Stimulated activated CD4-positive, alpha-beta T cell treated with anti-CD3 and anti-CD28 coated beads, Interleukin-12 subunit alpha, Interleukin-12 subunit beta, amount 100 ng/mL, for 48 hours (primary cell): Measurements from ENCODE around the gene SIRT7.
"Not testable (repeated sequence)": the region's sequence is repeated elsewhere in the genome, so short reads cannot be mapped to it uniquely, and the experiment has no call there.

Experiments
- DNase-seq, 3 donors: peaks; one replicate each; pipeline ENCODE4 v3.0.0-alpha.2; 2020; ENCODE audit warnings: low read depth in 2 of 3, low spot score in 1 of 3

The SIRT7 gene

GRCh38 chr17:81955058-81955681, 37.2 kb upstream of the SIRT7 start:
- no peak for DNase-seq

GRCh38 chr17:81954131-81955057, 36.4 kb upstream of the SIRT7 start:
- no peak for DNase-seq

GRCh38 chr17:81953443-81953842, 35.5 kb upstream of the SIRT7 start:
- not testable (repeated sequence) for DNase-seq

DNA sequence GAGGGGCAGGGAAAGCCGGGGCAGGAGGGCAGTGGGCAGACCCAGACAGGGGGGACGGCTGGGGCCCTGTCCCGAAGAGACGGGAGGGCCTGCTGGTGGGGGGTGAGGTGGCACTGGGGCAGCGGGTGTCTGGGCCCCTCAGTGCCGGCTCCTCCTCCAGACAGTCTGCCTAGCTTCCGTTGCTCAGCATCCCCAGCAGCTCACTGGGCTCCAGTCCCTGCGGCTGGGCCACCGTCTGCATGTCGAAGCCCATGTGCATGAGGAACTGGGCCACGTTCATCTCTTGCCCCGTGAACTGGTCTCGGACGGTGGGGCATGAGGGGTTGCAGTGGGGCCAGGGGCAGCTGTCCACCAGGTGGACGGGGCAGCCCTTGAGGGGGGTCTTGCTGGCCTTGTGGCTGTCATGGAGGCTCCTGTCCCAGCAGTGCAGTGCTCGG, 34.8 kb upstream of the SIRT7 start:
- DNase-seq = no peak

DNA sequence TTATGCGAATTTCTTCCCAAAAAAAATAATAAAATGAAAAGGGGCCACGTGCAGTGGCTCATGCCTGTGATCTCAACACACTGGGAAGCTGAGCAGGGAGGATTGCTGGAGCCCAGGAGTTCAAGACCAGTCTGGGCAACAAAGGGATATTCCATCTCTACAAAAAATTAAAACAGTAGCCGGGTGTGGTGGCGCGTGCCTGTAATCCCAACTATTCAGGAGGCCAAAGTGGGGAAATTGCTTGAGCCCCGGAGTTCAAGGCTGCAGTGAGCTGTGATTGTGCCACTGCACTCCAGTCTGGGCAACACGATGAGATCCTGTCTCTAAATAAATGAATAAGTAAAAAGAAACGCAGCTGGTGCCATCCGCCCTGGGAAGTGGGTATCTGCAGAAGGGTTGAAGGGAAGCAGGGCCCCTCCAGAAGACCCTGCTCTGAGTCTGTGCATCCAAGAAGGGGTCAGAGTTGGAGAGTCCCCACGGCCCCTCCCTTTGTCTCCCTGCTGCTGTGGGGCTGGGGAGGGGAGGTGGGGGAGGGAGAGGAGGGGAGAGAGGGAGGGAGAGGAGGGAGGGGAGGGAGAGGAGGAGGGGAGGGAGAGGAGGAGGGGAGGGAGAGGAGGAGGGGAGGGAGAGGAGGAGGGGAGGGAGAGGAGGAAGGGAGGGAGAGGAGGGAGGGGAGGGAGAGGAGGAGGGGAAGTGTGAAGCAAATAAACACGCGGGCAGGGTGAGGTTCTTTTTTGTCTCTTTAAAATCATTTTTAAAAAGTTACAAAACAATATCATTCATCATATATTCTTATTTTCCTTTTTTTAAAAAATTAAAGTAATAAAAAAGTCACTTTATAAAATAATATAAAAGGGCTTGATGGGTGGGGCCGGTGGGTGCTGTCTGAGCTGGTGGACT, 34.1 kb upstream of the SIRT7 start:
- no peak for DNase-seq

DNA sequence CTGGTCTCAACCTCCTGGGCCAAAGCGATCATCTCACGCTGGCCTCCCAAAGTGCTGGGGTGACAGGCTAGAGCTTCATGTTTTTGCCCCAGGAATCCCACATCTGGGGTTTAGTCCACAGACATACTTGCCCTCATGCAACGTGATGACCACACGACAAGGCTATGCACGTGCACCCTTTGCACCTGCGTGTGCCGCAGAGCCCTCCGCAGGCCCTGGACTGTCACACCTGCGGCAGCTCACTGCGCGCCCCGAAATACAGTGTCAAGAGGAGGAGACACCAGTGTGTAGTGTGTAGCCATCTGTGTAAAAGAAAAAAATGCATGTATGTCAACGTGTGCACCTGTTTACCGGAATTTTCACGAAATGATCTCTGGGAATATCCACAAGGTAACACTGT, 32.5 kb upstream of the SIRT7 start:
- DNase-seq = no peak

DNA sequence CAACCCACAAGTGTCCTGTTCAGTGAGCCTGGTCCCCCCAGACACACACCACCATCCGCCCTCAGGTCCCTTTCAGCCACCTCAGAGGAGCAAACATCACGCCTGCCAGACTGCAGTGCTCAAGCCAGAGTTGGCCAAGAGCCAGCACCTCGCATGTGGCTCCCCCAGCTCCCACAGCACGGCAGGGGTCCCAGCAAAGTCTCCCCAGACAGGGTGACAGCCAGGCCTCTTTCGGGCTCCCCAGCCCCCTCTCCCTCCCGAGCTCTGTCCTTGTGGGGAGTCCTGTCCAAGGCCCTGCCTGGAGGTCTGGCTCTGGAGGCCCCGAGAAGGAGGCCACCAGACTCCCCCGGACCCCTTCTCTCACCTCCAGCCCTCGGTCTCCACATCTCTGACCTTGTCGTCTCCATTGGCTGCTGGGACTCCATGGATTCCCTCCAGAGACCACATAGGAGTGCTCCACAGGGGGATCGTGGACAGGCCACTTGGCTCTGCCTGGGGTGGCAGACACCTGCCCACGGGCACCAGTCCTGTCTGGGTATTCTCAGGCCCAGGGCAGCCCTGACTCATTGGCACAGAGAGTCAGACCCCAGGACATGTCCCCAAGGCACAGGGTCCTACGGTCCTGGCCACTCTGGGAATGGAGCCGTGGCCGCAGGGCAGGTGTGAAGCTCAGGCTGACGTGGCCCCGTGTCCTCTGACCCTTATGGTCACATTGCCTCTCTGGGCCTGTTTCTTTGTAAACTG, 30.8 kb upstream of the SIRT7 start:
- no peak for DNase-seq

DNA sequence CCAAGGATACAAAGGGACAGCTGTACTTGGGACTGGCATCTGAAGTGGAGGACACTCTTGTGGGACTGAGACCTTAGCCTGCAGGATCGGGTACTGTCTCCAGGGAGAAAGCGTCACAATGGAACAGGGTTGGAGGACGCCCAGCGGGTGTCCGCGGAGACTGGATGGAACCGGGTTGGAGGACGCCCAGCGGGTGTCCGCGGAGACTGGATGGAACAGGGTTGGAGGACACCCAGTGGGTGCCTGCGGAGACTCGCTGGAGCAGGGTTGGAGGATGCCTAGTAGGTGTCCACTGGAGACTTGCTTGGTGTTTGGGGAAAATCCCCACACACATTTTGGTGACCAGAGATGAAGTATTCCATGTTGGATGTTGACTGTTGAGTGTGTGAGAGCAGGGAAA, 29.2 kb upstream of the SIRT7 start, which contains the start of gene MYADML2:
Gene MYADML2 (minus strand): TSS at position 45 of the 400 bp plus-strand sequence. CDS start 5,492 bp downstream, outside the sequence.
- no peak for DNase-seq

DNA sequence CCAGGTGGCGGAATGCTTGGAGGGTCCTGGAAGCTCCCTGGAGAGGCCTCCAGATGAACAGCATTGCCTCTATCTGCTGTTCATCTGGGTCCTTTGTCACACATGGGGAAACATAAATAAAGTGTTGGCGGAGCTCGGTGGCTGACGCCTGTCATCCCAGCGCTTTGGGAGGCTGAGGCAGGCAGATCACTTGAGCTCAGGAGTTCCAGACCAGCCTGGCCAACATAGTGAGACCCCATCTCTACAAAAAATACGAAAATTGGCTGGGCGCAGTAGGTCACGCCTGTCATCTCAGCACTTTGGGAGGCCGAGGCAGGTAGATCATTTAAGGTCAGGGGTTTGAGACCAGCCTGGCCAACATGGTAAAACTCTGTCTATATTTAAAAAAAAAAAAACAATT, 26.9 kb upstream of the SIRT7 start:
- DNase-seq = no peak

DNA sequence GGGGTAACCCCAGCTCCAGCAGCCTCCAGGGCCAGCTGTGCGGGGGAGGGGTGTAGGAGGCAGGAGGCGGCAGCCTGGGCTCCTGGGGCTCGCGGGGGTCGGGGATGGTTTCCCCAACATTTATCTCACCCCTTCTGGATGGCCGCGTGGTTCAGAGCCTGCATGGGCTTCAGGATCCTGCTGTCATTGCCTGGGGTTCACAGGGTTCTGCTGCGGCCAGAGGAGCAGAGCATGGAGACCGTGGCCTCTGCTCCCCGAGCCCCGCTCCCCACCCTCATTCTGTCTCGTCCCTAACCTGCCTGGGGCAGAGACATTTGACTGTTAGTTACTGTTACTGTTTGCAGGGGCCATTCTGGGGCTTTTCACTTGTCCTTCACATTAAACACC, 24.2 kb upstream of the SIRT7 start:
- no peak for DNase-seq

- DNase-seq = no peak
These were observed 23.6 kb upstream of the SIRT7 start for GRCh38 chr17:81941484-81942166.

GRCh38 chr17:81940538-81941483, 22.8 kb upstream of the SIRT7 start:
- DNase-seq = no peak

- no peak for DNase-seq
These were observed 22.0 kb upstream of the SIRT7 start for GRCh38 chr17:81939881-81940385.

DNA sequence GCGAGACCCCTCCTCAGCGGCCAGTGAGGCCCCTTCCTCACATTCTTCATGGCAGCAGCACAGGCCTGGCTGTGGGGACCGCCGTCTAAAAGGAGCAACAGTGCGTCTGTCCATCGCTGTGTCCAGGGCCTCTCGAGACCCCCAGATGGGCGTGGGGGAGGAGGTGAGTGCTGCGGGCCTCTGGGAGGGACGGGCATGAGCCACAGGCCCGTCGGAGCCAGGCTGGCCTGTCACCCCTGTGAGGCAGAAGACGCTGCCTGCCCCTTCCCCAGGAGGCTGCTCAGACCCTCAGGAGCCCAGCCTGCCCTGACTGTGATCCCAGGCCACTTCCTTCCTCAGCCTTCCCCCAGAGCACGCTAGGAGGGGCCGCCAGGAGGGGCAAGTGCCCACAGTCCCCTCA, 21.2 kb upstream of the SIRT7 start:
- DNase-seq = no peak

- DNase-seq = no peak
These were observed 17.7 kb upstream of the SIRT7 start for GRCh38 chr17:81935709-81936084.

- DNase-seq = no peak
These were observed 17.1 kb upstream of the SIRT7 start for GRCh38 chr17:81934850-81935708.

DNA sequence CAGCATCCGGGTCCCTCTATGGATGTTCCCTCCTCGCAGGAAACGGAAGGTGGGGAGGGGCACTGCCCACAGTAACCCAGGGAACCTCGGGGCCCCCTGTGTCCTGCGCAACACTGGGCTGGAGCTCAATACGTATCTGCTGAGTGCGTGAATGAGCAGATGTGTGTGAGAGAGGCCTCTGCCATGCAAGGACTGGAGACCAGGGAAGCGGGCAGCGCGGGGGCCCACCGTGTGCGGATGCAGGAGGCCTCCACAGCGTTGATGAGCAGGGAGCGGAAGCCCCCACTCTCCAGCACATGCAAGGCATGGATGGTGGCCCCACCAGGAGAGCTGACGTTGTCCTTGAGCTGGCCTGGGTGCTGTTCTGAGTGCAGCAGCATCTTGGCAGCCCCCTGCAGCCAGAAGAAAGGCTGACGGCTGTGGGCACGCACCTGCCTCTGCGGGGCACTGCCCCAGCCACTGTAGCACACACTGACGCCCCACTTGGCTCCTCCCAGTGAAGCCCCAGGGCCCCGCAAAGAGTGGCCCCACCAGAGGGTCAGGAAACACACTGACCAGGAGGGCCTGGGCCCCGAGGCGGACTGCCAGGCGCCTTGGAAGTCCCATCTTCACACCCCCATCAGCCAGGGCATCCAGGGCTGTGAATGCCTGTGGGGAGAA, 16.3 kb upstream of the SIRT7 start:
- DNase-seq = no peak
